Dermis microvascular lymphatic vessel endothelial cell (primary cell): Measurements from ENCODE around the gene TCF12. TPM values are rescaled to one million over a fixed set of nuclear protein-coding genes. Genes with fewer than 3 reads are reported as not detected.
"Not testable (repeated sequence)": the region's sequence is repeated elsewhere in the genome, so short reads cannot be mapped to it uniquely, and the experiment has no call there.

Experiments
- DNase-seq, 2 donors: peaks; one replicate each; pipeline versions ENCODE4 v3.0.0 to v3.0.0-alpha.2; 2010; ENCODE audit warnings: low read depth in 2 of 2
- total RNA-seq: library from RNA; depleted of rRNA; stranded (reverse); fragments of >200 nt; gene quantifications from 2 replicates; pipeline ENCODE4 v1.2.1, GENCODE V29; 2014

TCF12 gene
- total RNA-seq, 1 donor from 2014 or later, result 56.9 TPM

GRCh38 chr15:56977232-56977631 lies 58.8 kb downstream of the TCF12 start:
- DNase-seq, result no peak

GRCh38 chr15:56978898-56979662 lies 60.6 kb downstream of the TCF12 start:
- DNase-seq, result no peak

GRCh38 chr15:56980473-56980872 lies 62.0 kb downstream of the TCF12 start:
- DNase-seq, result no peak

GRCh38 chr15:56981160-56981559 lies 62.7 kb downstream of the TCF12 start:
- no peak for DNase-seq

GRCh38 chr15:56982987-56983386 lies 64.5 kb downstream of the TCF12 start:
- peak in 1 of 2 donors; percentile 12 for DNase-seq

- DNase-seq, result peak in 1 of 2 donors; percentile 35
These were observed 66.4 kb downstream of the TCF12 start for GRCh38 chr15:56984681-56985481.

GRCh38 chr15:56985856-56986255 lies 67.4 kb downstream of the TCF12 start:
- DNase-seq, result no peak

- DNase-seq, result no peak
These were observed 68.8 kb downstream of the TCF12 start for GRCh38 chr15:56987286-56987685.

- no peak for DNase-seq
These were observed 69.8 kb downstream of the TCF12 start for GRCh38 chr15:56988219-56988618.

- no peak for DNase-seq
These were observed 71.0 kb downstream of the TCF12 start for GRCh38 chr15:56989411-56989924.

GRCh38 chr15:56991017-56991416 lies 72.6 kb downstream of the TCF12 start:
- no peak for DNase-seq

GRCh38 chr15:56992725-56993124 lies 74.3 kb downstream of the TCF12 start:
- DNase-seq, result no peak

- no peak for DNase-seq
These were observed 75.8 kb downstream of the TCF12 start for GRCh38 chr15:56994280-56994679.

- no peak for DNase-seq
These were observed 77.6 kb downstream of the TCF12 start for GRCh38 chr15:56996093-56996492.

- no peak for DNase-seq
These were observed 78.5 kb downstream of the TCF12 start for GRCh38 chr15:56996746-56997470.

- DNase-seq, result peak in 1 of 2 donors; percentile 72
These were observed 85.0 kb downstream of the TCF12 start for GRCh38 chr15:57003418-57003817.

- DNase-seq, result no peak
These were observed 86.8 kb downstream of the TCF12 start for GRCh38 chr15:57005244-57005643.

- not testable (repeated sequence) for DNase-seq
These were observed 89.4 kb downstream of the TCF12 start for GRCh38 chr15:57007797-57008196.

- no peak for DNase-seq
These were observed 92.3 kb downstream of the TCF12 start for GRCh38 chr15:57010724-57011123.

GRCh38 chr15:57012556-57012955 lies 94.1 kb downstream of the TCF12 start:
- no peak for DNase-seq

- DNase-seq, result not testable (repeated sequence)
These were observed 96.5 kb downstream of the TCF12 start for GRCh38 chr15:57014896-57015295.

- no peak for DNase-seq
These were observed 96.9 kb downstream of the TCF12 start for GRCh38 chr15:57015360-57015759.
